Right forelimb (tissue), 1 donor: Measurements from ENCODE around the gene SCPEP1.
"Not testable (repeated sequence)": the region's sequence is repeated elsewhere in the genome, so short reads cannot be mapped to it uniquely, and the experiment has no call there.

Experiments used
- DNase-seq: peaks from one replicate; pipeline ENCODE4 v3.0.0-alpha.2; 2018

Gene SCPEP1, protein sequence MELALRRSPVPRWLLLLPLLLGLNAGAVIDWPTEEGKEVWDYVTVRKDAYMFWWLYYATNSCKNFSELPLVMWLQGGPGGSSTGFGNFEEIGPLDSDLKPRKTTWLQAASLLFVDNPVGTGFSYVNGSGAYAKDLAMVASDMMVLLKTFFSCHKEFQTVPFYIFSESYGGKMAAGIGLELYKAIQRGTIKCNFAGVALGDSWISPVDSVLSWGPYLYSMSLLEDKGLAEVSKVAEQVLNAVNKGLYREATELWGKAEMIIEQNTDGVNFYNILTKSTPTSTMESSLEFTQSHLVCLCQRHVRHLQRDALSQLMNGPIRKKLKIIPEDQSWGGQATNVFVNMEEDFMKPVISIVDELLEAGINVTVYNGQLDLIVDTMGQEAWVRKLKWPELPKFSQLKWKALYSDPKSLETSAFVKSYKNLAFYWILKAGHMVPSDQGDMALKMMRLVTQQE

DNA sequence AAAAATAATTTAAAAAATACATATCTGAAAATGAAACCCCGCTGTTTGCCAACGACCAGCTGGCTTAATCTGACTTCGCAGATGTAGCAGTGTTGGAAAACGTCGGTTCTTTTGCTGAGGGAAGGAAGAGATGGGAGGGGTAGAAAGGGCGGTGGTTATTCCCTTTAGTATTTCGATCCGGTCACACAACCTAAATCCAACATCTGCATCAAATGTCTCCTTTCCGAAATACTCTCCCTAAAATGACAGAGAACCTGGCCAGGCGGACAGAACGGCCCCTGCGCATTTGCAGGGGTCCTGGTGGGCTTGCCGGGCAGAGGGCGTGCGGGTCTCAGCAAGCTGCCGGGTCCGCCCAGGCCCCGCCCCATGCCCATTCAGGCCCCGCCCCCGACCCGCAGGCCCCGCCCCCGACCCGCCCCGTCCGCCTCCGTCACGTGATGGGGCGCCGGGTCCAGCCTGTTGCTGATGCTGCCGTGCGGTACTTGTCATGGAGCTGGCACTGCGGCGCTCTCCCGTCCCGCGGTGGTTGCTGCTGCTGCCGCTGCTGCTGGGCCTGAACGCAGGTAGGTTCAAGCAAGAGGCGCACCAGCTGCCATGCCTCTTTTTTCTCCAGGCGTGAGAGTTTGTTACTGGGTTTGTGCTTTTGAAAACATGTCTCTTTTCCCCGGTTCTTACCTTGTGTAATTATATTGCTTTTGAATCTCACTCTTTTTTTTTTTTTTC is at the start of gene SCPEP1:
SCPEP1 (plus strand) TSS at position 459 of the 723 bp plus-strand sequence; CDS start at position 488, 29 bp downstream.
- DNase-seq: peak; percentile 93

DNA sequence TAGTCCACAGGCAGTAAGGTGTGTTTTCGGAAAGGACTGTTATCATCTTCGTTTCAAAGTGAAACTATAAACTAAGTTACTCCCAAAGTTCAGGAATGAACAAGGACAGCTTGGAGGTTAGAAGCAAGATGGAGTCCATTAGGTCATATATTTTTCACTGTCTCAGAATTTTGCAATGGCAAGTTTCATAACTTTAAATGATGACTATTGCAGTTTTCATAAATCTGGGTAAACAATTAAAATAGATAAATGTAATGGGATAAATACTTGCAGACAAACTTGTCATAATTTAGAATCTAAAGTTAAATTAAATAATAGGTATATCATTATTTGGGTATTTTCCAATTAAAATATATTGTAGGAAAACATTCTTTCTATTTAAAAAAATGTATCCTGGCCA is 49.3 kb upstream of the SCPEP1 start:
- DNase-seq: no peak

DNA sequence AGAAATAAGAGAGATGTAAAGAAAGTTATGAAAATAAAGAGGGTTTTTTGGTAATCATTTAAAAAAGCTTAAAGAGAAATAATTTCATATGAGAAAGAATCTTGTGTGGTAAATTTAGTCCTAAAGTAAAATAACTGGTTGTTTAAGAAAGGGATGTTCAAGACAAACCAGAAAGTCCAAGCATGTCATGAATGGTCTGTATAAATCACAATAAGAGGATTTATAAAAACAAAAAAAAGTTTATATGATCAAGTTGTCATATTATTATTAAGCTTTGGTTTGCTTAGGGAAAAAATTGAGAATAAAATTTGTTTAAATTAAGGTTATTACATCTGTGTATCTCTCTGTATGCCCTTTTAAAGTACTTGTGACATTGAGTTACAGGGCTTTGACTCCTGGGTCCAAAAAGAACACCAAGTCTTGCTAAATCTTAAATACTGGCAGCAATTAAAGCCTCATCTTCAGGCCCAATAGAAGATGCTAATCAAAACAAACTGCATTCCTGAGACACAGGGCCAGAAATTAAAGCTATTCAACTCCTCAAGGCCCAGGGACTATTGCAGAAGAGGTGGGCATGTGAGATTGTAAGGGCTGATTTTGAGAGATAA is 48.5 kb upstream of the SCPEP1 start:
- DNase-seq: no peak

DNA sequence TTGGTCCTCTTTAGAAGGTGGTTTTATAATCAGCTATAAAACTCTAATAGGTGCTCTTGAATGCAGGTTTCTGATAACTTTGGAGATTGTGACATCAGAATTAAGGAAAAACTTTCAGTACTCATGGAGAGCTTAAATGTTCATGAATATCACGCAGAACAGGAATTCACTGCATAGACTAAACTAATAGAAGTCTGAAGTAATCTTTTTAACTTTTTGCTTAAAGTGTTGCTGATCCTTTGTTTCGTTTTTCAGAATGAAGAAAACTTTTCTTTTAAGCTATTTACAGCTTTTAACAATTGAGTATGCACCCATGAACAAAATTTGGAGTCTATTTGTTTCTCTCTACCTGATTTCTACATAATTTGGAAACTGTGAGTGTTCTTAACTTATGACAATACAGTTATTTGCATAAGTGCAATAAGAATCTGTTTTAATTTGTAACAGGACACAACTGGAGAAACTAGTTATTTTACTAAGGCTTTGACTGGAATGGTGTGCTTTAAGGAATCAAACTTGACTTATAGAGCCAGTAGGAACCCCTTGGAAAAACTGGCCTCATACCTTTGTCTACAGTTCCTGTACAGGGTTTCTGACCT is 47.1 kb upstream of the SCPEP1 start:
- no peak for DNase-seq

DNA sequence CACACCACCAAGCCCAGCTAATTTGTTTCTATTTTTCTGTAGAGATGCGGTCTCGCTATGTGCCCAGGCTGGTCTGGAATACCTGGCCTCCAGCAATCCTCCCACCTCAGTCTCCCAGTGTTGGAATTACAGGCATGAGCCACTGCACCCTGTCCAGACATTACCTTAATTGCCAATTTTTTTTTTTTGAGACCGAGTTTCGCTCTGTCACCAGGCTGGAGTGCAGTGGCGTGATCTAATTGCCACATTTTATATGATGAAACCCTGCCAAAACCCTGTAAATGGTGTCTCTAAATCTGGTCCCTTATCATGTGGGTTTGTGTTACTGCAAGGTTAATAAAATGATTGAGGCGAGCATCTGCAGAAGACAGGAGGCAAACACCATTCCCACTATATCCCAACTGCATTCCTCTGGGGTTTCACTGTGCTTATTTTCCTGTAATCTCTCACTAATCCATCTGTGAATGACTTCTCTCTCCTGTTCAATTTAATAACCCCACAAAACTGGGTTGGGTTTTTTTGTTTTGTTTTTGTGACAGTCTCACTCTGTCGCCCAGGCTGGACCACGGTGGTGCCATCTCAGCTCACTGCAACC is 44.7 kb upstream of the SCPEP1 start:
- DNase-seq: no peak

DNA sequence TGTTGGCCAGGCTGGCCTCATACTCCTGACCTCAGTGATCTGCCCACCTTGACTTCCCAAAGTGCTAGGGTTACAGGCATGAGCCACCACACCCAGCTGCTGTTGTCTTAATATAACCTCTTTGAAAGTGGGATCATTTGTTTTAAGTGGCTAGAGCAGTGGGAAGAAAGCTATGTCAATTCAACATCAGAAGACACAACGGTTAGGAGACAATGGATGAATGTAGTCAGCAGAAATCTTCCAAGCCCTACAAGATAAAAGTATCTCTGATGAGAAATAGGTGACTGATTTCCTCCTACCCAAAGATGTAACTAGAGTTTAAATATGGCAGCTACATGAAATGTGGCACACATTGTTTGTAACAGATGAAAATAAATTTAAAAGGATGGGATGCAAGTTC is 44.1 kb upstream of the SCPEP1 start:
- DNase-seq: no peak

DNA sequence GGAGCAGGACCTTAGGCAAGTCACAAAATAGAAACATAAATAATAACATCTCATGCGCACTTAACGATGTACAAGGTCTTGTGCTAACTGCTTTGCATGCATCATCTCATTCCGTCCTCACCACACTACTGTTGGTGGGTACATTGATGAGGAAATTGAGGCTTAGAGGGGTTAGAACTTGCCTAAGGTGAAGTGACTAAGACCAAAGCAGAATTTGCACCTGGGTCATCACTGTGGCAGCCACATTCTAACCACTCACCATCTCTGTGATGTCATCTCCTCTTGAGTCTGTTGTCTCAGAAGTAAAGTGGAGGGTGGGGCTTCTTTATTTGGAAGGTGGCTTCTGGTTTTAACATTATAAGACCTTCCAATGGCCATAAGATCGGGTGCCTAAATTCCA is 43.7 kb upstream of the SCPEP1 start:
- no peak for DNase-seq

DNA sequence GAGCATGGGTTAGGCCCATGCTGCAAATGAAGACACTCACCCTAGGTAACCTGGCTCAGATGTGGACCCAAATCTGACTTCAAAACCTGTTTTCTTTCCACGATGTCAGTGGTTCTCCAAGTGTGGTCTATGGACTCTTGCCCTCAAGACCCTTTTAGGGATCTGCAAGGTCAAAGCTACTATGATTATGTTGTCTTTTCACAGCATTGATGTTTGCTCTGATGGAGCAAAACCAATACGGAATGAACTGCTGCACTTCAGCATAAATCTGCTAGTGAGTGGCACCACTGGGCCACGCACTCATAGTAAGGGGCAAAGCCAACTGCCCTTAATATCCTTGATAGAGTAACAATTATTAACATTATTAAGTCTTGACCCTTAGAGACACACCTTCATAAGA is 42.5 kb upstream of the SCPEP1 start:
- no peak for DNase-seq

DNA sequence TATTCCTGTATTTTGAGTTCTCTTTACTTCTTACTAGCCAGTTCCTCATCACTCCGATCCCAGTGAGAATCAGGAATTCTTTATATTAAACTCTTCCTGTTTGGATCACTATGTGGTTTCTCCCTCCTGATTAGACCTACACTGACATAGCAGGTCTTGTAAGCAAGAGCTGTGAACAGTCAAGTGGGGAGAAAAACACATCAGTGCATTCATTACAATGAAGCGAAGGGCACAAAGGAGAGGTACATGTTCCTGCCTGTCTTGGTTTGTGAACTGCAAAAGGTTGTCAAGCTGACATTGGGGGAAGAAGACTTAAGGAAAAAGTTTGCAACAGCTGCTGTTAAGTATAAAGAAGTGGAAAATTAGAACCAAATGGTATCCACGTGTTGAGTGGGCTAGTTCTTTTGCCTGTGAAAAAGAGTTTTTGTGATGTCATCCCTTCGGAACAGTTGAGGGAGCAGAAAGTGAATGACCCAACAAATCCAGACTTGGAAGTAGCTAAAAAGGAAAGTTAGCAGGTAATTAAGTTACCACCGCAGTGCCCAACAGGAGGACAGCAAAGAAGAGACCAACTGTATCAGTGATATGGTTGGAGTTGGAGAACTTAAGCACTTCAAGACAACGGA is 41.1 kb upstream of the SCPEP1 start:
- no peak for DNase-seq

DNA sequence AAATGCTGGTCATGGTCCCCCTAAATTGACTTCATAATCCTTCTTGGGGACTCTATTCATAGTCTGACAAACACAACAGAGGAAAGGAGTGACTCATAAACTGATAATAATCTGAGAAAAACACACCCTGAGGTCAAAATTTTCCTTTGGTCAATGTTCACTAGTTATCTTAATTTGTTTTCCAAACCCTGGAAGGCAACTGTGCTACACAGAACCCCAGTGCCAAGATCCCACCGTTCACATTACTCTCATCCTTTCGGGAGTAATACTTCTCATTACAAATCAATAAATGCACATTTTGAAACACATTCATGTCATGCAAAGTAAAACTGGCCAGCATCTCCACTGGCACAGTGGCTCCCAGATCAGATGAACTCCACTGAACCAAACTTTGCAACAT is 40.2 kb upstream of the SCPEP1 start:
- no peak for DNase-seq

DNA sequence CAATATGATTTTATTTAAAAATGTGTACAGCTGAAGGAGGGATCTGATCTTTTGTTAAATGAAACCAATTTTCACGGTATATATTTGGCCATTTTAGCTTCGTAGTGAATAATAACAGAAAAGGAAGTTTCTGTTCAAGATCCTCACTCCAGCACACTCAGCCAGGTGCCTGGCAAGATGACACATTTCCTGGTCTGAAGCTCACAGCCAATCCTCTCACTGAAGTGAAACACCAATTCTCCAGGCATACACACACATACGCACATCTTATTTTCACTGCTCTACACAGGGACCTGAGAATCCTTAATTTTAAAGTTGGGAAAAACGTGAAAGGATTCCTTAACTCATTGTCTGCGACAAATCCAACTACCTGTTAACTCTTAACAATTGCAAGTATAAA is 39.7 kb upstream of the SCPEP1 start:
- DNase-seq: not testable (repeated sequence)

DNA sequence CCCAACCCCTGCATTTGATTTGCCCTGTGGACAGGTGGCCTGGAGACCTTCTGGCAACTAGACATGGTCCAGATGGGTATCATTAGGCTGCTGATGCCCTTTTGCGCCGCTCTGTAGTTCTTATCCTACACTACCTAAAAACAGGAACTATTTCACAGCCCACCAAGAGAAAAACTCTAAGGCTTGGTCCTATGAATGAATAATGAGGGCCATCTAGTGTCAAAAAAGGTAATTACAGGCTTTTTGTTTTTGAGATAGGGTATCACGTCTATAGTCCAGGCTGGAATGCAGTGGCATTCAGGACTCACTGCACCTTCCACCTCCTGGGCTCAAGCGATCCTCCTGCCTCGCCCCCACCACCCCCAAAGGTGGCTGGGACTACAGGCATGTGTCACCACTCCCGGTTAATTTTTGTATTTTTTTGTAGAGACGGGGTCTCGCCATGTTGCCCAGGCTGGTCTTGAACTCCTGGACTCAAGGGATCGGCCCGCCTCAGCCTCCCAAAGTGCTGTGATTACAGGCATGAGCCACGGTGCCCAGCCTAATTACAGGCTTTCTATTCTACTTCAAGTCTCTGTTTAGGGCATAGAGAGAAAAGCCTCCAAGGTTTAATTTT is 38.0 kb upstream of the SCPEP1 start:
- DNase-seq: no peak

DNA sequence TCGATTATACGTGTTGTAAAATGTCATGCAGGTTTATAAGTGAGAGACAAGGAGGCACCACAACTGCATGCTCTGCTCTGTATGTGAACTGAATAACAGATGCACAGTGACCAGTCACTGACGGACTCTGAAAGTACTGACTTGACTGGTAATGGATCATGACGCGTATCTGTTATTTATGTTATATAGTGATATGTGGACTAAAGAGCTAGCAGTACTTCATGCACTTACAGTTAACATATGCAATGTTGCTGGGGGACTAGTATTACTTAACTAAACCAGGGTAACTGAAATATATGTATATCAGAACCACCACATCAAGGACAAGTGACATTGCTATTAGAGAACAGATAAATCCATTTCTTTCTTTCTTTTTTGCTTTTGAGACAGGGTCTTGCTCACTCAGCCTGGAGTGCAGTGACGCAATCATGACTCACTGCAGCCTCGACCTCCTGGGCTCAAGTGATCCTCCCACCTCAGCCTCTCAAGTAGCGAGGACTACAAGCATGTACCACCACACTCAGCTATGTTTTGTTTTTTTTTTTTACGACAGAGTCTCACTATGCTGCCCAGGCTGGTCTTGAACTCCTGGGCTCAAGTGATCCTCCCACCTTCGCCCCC is 34.3 kb upstream of the SCPEP1 start:
- DNase-seq: no peak

DNA sequence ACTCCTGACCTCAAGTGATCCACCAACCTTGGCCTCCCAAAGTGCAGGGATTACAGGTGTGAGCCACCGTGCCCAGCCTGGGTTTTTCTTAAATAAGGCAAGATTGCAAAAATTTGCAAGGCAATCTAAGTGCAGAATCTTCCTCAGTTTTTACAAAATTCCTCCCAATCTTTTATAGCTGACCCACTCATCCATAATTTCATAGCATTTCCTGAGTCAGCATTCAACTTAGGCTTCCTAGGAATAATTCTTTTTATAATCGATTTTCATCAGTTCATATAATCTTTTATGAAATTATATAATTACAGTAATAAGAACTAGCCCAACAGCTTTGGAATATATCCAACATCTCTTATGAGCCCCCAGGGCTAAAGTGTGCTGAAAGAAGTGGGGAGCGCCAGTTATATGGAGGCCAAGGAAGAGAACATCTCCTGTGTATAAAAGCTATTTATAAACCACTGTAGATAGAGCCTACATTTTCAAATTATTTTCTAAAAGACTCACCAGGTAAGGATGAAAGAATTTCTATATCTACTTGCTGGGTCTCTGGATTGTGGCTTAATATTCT is 31.9 kb upstream of the SCPEP1 start:
- no peak for DNase-seq

DNA sequence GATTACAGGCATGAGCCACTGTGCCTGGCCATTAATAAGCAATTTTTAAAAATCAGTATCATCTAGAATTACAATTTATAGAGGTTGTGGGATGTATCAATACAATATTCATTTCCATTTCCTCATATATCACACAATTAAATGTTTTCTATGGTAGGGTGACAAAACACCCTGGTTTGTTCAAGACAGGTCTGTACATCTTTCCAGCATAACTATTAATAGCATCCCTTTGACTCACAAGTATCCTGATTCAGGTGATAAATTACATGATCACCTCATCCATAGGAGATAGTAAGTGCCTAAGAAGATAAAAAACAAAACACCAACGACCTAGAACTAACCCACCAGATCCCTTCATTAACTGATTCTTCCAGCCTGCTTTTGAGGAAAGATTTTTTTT is 30.2 kb upstream of the SCPEP1 start:
- no peak for DNase-seq

DNA sequence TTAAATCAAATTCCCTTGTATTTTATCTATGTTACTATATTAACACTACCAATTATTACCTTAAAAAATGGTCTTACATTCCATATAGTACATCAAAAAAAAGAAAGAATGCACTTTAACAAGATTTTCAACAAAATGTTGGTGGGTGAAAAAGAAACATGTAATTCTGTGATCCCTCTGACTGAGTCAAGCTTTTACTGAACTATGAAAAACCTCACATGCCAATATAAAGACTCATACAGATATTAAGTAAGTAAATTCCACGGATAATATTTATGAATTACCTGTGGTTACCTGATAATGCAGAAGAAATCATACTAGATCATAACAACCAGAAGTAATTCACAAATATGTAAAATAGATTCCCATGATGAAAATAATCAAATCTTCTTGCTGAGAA is 29.4 kb upstream of the SCPEP1 start:
- no peak for DNase-seq

DNA sequence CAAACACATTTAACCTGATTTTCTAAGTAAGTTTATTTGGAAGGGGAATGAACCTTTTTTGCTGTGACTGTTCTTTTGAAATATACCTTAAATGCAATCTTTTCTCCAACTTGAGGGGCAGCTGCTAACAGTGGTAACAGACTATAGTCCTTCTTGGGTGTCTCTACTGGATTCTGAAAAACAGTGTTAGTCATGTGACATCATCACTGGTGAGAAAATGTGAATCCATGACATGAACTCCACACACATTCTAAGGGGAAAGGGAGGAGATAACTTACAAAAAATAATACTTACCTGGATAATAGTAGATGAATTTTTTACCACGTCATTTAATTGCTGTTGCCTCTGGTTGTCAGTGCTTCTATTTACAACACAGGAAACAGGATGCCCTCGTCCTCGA is 28.3 kb upstream of the SCPEP1 start:
- no peak for DNase-seq

DNA sequence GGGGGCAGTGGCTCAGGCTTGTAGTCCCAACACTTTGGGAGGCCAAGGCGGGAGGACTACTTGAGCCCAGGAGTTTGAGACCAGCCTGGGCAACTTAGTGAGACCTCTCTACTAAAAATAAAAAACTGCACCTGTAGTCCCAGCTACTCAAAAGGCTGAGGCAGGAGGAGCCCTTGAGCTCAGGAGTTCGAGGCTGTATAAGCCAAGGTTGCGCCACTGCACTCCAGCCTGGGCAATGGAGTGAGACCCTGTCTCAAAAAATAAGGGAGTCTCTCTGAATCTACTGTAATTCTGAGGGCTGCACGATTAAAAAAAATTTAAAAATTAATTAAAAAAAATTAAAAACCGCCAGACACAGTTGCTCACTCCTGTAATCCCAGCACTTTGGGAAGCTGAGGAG is 20.9 kb upstream of the SCPEP1 start:
- DNase-seq: no peak

DNA sequence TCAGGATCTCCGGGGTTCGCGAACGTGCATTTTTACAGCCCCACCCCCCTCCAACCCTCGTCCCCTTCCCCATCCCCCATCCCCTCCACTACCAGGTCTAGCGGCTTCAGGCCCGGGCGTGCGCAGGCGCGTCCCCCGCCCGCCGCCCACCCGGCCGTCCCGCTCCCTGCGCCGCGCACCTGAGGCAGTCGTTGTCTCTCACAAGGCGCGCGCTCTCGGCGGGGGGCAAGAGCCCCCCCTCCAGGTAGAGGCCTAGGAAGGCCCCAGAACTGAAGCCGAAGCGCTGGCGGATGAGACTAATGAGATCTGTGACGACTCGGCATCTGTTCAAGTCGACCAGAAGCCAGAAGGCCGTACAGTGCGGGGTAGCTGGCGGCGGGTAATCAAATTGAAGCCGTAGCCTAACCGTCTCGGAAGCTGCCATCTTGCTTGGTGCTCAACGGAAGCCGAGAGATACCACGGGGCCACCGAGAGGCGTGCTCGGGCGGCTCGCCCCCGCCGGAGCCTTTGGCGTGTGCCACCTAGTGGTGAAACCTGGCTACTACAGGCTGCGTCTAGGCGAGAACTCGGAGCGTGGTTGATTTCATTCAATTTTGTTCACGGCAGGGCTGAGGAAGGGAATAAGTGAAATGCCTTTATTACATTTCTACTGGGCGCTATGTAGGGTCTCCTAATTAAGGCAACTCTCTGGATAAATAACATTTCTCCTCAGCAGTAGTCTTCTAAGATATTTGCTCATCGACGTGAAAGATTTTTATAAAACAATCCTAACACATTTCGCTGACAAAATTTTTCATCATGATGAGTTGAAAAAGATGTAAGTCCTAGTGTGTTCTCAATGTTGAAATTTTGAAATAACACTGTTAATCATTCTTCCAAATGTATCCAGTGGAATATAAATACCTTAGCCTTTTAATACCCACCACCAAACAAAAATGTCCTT is 17.1 kb upstream of the SCPEP1 start, which contains the start of gene COIL:
COIL (minus strand) TSS at position 455 of the 943 bp plus-strand sequence; CDS start at position 424, 31 bp downstream.
- DNase-seq: peak; percentile 93

DNA sequence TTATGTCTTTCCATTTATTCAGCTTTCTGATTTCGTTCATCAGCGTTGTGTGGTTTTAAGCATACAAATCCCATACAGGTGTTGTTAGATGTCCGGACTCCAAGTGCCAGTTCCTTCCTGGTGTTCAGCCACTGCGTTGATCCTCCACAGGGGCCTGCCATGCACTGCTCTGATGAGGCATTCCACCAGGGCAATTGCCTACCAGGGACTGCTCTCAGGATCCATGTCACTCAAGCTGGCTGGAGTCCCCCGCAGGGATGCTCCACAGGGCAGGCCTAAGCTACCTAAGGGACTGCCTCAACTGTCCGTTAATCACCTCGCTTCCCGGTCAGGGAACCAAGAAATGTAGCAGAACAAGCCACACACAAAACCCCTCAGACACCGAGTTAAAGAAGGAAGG is 12.7 kb upstream of the SCPEP1 start:
- DNase-seq: not testable (repeated sequence)
